ENCODE data around the gene SOX13.

The SOX13 gene

GRCh38 chr1:204072931-204073836, at the start of gene SOX13:
Gene SOX13 (plus strand): TSS chr1:204073115. CDS start chr1:204112916, 39,801 bp downstream.
- Mint-ChIP-seq H3K27ac (peak within 1 kb of the TSS; percentile 99), H3K4me1 (peaks cover 43% of the 10 kb centered on the region), H3K4me3 (peak within 1 kb of the TSS; percentile 99), H3K9me3 (peaks cover 3% of the 10 kb centered on the region), H3K27me3 (ENCODE audit: low read depth, poor library complexity) (peaks cover 20% of the 10 kb centered on the region), H3K36me3 (ENCODE audit: low read depth) (no peaks in the 10 kb centered on the region)
- TF ChIP-seq, protein P1, sequence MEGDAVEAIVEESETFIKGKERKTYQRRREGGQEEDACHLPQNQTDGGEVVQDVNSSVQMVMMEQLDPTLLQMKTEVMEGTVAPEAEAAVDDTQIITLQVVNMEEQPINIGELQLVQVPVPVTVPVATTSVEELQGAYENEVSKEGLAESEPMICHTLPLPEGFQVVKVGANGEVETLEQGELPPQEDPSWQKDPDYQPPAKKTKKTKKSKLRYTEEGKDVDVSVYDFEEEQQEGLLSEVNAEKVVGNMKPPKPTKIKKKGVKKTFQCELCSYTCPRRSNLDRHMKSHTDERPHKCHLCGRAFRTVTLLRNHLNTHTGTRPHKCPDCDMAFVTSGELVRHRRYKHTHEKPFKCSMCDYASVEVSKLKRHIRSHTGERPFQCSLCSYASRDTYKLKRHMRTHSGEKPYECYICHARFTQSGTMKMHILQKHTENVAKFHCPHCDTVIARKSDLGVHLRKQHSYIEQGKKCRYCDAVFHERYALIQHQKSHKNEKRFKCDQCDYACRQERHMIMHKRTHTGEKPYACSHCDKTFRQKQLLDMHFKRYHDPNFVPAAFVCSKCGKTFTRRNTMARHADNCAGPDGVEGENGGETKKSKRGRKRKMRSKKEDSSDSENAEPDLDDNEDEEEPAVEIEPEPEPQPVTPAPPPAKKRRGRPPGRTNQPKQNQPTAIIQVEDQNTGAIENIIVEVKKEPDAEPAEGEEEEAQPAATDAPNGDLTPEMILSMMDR (IDR thresholded peaks at IDR 0.05), result no peak
- DNase-seq, result peak; percentile 78

DNA sequence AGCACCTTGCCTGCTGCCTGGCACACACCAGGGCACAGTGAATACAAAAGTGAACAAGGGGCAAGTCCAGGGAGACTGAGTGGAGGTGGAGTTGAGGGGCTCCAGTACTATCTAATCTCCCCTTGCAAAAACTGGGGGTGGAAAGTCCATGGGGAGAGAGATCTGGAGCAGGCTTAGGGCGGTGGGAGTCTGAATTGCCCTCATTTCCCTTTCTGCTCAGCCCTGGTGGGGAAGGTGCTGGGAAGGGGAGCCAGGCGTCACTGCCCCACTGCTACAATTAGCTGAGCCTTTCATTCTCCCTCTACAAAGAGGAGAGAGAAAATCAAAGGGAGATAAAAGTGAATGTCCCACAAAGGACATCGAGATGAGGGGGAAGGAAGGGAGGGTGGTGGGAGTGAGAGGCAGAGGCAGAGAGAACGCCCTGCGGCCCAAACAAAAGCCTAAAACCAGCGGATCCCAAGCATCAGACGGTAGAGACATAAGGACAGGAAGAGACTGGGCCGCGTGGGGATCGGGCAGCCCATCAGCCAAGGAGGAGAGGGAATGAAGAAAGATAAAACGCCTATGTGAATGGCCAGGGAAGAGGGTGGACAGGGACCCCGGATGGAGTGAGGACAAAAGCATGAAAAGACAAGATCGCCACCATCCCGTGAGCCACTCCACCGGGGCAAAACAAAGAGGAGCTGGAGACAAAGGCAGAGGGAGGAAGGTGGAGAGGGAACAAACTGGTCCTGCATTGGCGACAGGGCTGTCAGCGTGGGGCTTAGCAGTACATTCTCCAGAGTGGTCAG, 46.8 kb upstream of the SOX13 start:
- DNase-seq, result no peak
- Mint-ChIP-seq H3K4me3 (no peak overlapping the region), H3K36me3 (ENCODE audit: low read depth) (no peaks in the 10 kb centered on the region), H3K27ac (peak overlapping the region; percentile 57), H3K9me3 (no peaks in the 10 kb centered on the region), H3K4me1 (peaks cover 55% of the 10 kb centered on the region), H3K27me3 (ENCODE audit: low read depth, poor library complexity) (peaks cover 4% of the 10 kb centered on the region)
- TF ChIP-seq, protein P1 (IDR thresholded peaks at IDR 0.05), result no peak

GRCh38 chr1:204027446-204027845, 45.5 kb upstream of the SOX13 start:
- Mint-ChIP-seq H3K4me3 (no peak overlapping the region), H3K27ac (no peak overlapping the region), H3K36me3 (ENCODE audit: low read depth) (no peaks in the 10 kb centered on the region), H3K9me3 (no peaks in the 10 kb centered on the region), H3K4me1 (peaks cover 51% of the 10 kb centered on the region), H3K27me3 (ENCODE audit: low read depth, poor library complexity) (peaks cover 4% of the 10 kb centered on the region)
- TF ChIP-seq, protein P1 (IDR thresholded peaks at IDR 0.05), result no peak
- DNase-seq, result no peak

GRCh38 chr1:204029016-204029415, 43.9 kb upstream of the SOX13 start:
- TF ChIP-seq, protein P1 (IDR thresholded peaks at IDR 0.05), result no peak
- no peak overlapping the region for H3K4me3 Mint-ChIP-seq
- no peak for DNase-seq
- H3K36me3 Mint-ChIP-seq (ENCODE audit: low read depth), result no peaks in the 10 kb centered on the region
- peaks cover 56% of the 10 kb centered on the region for H3K4me1 Mint-ChIP-seq
- H3K9me3 Mint-ChIP-seq, result no peaks in the 10 kb centered on the region
- H3K27ac Mint-ChIP-seq, result no peak overlapping the region
- peaks cover 4% of the 10 kb centered on the region for H3K27me3 Mint-ChIP-seq (ENCODE audit: low read depth, poor library complexity)

- H3K4me3 Mint-ChIP-seq, result no peak overlapping the region
- peaks cover 3% of the 10 kb centered on the region for H3K36me3 Mint-ChIP-seq (ENCODE audit: low read depth)
- no peak overlapping the region for H3K27ac Mint-ChIP-seq
- H3K27me3 Mint-ChIP-seq (ENCODE audit: low read depth, poor library complexity), result peaks cover 4% of the 10 kb centered on the region
- TF ChIP-seq, protein P1 (IDR thresholded peaks at IDR 0.05), result no peak
- no peak for DNase-seq
- H3K4me1 Mint-ChIP-seq, result peaks cover 52% of the 10 kb centered on the region
- H3K9me3 Mint-ChIP-seq, result peaks cover 3% of the 10 kb centered on the region
Observed at GRCh38 chr1:204031098-204031710, 41.7 kb upstream of the SOX13 start.
